Prostate gland (tissue), 2 donors: ENCODE data around the gene DIAPH2. TPM values are rescaled to one million over a fixed set of nuclear protein-coding genes. Genes with fewer than 3 reads are reported as not detected.
"Not testable (repeated sequence)": the region's sequence is repeated elsewhere in the genome, so short reads cannot be mapped to it uniquely, and the experiment has no call there.

Source experiments
- DNase-seq: peaks from one replicate; pipeline ENCODE4 v3.0.0-alpha.2; 2019; ENCODE audit warnings: low spot score
- H3K27ac ChIP-seq, 2 donors: fragments of 200-600 bp; sonication (generic); 2 replicates each; pipeline ENCODE4 v1.5.1; 2017 to 2019
- H3K27me3 ChIP-seq: fragments of 200-600 bp; sonication (generic); replicated peaks from 2 replicates; pipeline ENCODE4 v1.5.1; 2019; ENCODE audit not compliant: insufficient read depth
- H3K36me3 ChIP-seq, 2 donors: fragments of 200-600 bp; sonication (generic); 1 replicate in 1 of 2; 2 replicates in 1 of 2; pipeline versions ENCODE4 v1.5.1 to v1.8.1; 2017 to 2019
- H3K4me1 ChIP-seq: fragments of 200-600 bp; sonication (generic); replicated peaks from 2 replicates; pipeline ENCODE4 v1.5.1; 2019
- H3K4me3 ChIP-seq, 2 donors: fragments of 200-600 bp; sonication (generic); 2 replicates each; pipeline ENCODE4 v1.5.1; 2017 to 2019
- H3K9me3 ChIP-seq: fragments of 200-600 bp; sonication (generic); 2 replicates; pipeline ENCODE4 v1.5.1; 2017
- POLR2A ChIP-seq: fragments of 450-650 bp; IDR thresholded peaks from one replicate; pipeline ENCODE4 v1.6.1; 2016; ENCODE audit warnings: antibody characterized with exemption, mild to moderate bottlenecking
- POLR2AphosphoS5 ChIP-seq: sonication (generic); formaldehyde crosslinking; IDR thresholded peaks from one replicate; pipeline ENCODE4 v1.6.1; 2017; ENCODE audit warnings: antibody characterized with exemption
- WGBS: methylation state at CpG from one replicate; pipeline ENCODE4 v1.1.5; 2018; 5-methylcytosine and 5-hydroxymethylcytosine counted together
- intact Hi-C: fragments of 100-400 bp; cut with DNase I; formaldehyde crosslinking; loops from one replicate; pipeline ENCODE4 v1.14.2; 2022
- total RNA-seq, 2 donors: library from RNA; depleted of rRNA; stranded (reverse); fragments of >200 nt; gene quantifications; one replicate each; pipeline ENCODE4 v1.1.0, GENCODE V29; 2016
- TF ChIP-seq, protein P1 (sequence below), 4 experiments: fragments of 200-600 bp in 2 of 4; fragments of 450-650 bp in 2 of 4; sonication (generic) in 2 of 4; IDR thresholded peaks; 1 replicate in 3 of 4; 2 replicates in 1 of 4; pipeline ENCODE4 v1.5.1; 2016 to 2019; ENCODE audit warnings: antibody characterized with exemption in 4 of 4, mild to moderate bottlenecking in 2 of 4, moderate library complexity in 2 of 4

Gene DIAPH2
- total RNA-seq, 2 donors from 2014 or later, result 8.1 to 44.8 TPM

DNA sequence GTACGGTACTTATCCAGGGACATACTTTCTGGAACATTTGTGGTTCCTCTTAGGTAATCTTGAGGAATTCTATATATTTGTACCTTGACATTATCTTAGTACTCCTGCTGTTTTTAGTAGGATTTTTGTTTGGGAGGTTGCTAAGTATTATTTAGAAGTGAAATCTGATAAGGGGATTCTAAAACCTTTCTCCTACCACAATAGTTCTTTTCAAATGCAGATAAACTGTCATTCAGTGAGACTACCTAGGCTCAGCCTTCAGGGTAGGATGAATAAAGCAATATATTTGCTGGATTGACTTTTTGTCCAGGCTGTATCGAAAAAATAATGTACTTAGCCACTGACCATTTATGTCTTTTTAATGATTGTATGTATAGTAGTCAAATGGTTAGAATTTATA lies 25.4 kb downstream of the DIAPH2 start:
- DNase-seq, result no peak
- H3K9me3 ChIP-seq, result no peaks in the 10 kb centered on the region
- no peak overlapping the region for H3K27ac ChIP-seq
- H3K4me3 ChIP-seq, result no peak overlapping the region
- WGBS, result 88% methylated on average over 2 of the region's 2 CpGs
- no peak for TF ChIP-seq POLR2A
- TF ChIP-seq, protein P1, sequence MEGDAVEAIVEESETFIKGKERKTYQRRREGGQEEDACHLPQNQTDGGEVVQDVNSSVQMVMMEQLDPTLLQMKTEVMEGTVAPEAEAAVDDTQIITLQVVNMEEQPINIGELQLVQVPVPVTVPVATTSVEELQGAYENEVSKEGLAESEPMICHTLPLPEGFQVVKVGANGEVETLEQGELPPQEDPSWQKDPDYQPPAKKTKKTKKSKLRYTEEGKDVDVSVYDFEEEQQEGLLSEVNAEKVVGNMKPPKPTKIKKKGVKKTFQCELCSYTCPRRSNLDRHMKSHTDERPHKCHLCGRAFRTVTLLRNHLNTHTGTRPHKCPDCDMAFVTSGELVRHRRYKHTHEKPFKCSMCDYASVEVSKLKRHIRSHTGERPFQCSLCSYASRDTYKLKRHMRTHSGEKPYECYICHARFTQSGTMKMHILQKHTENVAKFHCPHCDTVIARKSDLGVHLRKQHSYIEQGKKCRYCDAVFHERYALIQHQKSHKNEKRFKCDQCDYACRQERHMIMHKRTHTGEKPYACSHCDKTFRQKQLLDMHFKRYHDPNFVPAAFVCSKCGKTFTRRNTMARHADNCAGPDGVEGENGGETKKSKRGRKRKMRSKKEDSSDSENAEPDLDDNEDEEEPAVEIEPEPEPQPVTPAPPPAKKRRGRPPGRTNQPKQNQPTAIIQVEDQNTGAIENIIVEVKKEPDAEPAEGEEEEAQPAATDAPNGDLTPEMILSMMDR (IDR thresholded peaks at IDR 0.05), result no peak
- TF ChIP-seq POLR2AphosphoS5, result no peak
- intact Hi-C loops, result no loop called here
- no peaks in the 10 kb centered on the region for H3K27me3 ChIP-seq
- H3K4me1 ChIP-seq, result no peaks in the 10 kb centered on the region
- no peaks in the 10 kb centered on the region for H3K36me3 ChIP-seq

DNA sequence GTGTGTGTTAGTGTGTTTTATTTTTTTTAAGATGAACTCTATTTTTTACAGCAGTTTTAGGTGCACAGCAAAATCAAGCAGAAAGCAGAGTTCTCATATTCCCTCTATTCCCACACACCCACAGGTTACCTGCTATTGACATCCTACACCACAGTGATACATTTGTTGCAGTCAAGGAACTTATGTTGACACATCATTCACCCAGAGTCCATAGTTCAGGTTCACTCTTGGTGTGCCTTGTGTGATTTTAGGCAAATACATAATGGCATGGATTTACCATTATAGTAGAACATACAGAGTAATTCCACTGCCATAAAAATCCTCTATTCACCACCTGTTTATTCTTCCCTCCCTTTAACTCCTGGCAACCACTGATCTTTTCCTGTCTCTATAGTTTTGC lies 28.7 kb downstream of the DIAPH2 start:
- no peak for DNase-seq
- intact Hi-C loops, result no loop called here
- Histone ChIP-seq H3K27ac (no peak overlapping the region), H3K36me3 (no peaks in the 10 kb centered on the region), H3K27me3 (no peaks in the 10 kb centered on the region), H3K9me3 (no peaks in the 10 kb centered on the region), H3K4me1 (no peaks in the 10 kb centered on the region), H3K4me3 (no peak overlapping the region)
- TF ChIP-seq, protein P1 (IDR thresholded peaks at IDR 0.05), result no peak
- TF ChIP-seq POLR2AphosphoS5 (no peak), POLR2A (no peak)

DNA sequence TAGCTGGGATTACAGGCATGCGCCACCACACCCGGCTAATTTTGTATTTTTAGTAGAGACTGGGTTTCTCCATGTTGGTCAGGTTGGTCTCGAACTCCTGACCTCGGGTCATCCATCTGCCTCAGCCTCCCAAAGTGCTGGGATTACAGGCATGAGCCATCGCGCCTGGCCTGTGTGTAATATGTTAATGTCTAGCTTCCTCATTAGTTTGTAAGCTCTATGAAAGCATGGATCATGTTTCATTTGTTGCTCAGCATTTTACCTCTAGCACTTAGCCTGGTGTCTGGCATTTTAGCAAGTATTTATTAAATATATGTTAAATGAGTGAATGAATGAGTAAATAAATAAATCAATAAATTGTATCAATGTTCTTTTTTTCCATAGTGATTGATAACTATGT lies 29.8 kb downstream of the DIAPH2 start:
- H3K4me1 ChIP-seq, H3K9me3 ChIP-seq, H3K27me3 ChIP-seq, H3K27ac ChIP-seq, H3K4me3 ChIP-seq, intact Hi-C loops, H3K36me3 ChIP-seq, DNase-seq: not testable (repeated sequence)
- 94% methylated on average over 6 of the region's 6 CpGs for whole genome bisulfite sequencing

DNA sequence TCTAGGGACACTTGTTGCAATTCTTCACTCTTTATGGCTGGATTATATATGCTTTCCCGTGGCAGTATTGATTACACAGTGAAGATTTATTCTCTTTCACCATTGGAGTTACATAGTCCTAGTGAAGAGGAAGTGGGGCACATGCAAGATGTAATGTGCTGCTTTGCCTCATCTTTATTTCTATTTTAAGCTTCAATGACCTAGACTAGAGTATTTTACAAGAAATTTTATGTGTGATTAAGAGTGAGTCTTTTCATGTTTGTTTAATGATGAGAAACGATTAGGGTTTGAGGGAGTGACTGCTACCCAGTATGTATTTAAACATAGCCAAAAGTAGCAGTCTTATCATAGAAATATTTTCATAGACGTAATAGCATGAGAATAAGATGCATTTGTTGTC lies 30.8 kb downstream of the DIAPH2 start:
- Histone ChIP-seq H3K27me3 (no peaks in the 10 kb centered on the region), H3K4me1 (no peaks in the 10 kb centered on the region), H3K36me3 (no peaks in the 10 kb centered on the region), H3K27ac (no peak overlapping the region), H3K4me3 (no peak overlapping the region), H3K9me3 (no peaks in the 10 kb centered on the region)
- TF ChIP-seq POLR2AphosphoS5 (no peak), POLR2A (no peak)
- TF ChIP-seq, protein P1 (IDR thresholded peaks at IDR 0.05), result no peak
- WGBS, result 22% methylated on average over 3 of the region's 3 CpGs
- DNase-seq, result no peak
- intact Hi-C loops, result no loop called here

DNA sequence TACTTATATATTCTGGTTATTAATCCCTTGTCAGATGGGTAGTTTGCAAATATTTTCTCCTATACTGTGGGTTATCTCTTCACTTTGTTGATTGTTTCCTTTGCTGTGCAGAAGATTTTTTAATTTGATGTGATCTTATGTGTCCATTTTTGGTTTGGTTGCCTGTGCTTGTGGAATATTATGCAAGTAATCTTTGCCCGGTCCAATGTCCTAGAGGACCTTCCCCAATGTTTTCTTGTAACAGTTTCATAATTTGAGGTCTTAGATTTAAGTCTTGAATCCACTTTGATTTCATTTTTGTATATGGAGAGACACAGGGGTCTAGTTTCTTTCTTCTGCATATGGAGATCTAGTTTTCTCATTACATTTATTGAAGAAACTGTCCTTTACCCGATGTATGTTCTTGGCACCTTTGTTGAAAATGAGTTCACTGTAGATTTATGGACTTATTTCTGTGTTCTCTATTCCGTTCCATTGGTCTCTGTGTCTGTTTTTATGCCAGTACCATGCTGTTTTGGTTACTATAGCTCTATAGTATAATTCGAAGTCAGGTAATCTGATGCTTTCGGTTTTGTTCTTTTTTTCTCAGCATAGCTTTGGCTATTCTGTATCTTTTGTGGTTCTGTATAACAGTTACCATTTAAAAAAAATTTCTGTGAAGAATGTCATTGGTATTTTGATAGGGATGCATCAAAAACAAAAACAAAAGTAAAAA lies 34.7 kb downstream of the DIAPH2 start:
- Histone ChIP-seq H3K27me3 (no peaks in the 10 kb centered on the region), H3K4me1 (no peaks in the 10 kb centered on the region), H3K4me3 (no peak overlapping the region), H3K27ac (no peak overlapping the region), H3K36me3 (no peaks in the 10 kb centered on the region), H3K9me3 (no peaks in the 10 kb centered on the region)
- intact Hi-C loops, result no loop called here
- 98% methylated on average over 5 of the region's 5 CpGs for WGBS
- no peak for DNase-seq
- TF ChIP-seq, protein P1 (IDR thresholded peaks at IDR 0.05), result no peak
- TF ChIP-seq POLR2A (no peak), POLR2AphosphoS5 (no peak)
